ENCODE measurements around the gene SC5D. TPM values are rescaled to one million over a fixed set of nuclear protein-coding genes. Genes with fewer than 3 reads are reported as not detected.

Gene SC5D
- total and polyA plus RNA-seq, 2 of the 4 experiments (the other 2 are of a cell fraction): 21.3 to 21.7 TPM

GRCh38 chr11:121246021-121246768, 46.4 kb upstream of the SC5D start:
- no peak overlapping the region for H3K4ac ChIP-seq (ENCODE audit: low read depth, low read length)
- no peak overlapping the region for H4K91ac ChIP-seq (ENCODE audit: insufficient read depth, low read depth, low read length)
- in situ Hi-C loops (cut with MboI; ENCODE audit: low sequenced_read_pairs) (no loop called here), dilution Hi-C loops (cut with HindIII; ENCODE audit: low sequenced_read_pairs, unreplicated experiment) (no loop called here), intact Hi-C loops (cut with micrococcal nuclease) (loop anchor here (5.0 kb wide), 1 partner anchor 1261 kb away; no protein-coding TSS in a partner anchor)
- no peak overlapping the region for H3K56ac ChIP-seq (ENCODE audit: extremely low read depth, insufficient read depth, low read length)
- no peak overlapping the region for H2AK5ac ChIP-seq (ENCODE audit: low read depth, low read length)
- H4K20me1 ChIP-seq (ENCODE audit: insufficient read depth, low read length): no peaks in the 10 kb centered on the region
- H3K79me1 ChIP-seq (ENCODE audit: low read depth in 1 of 2, low read length in 2 of 2): no peaks in the 10 kb centered on the region
- DNase-seq (no peak), ATAC-seq (ENCODE audit: low read depth) (no peak)
- no peak overlapping the region for H3K4me2 ChIP-seq (ENCODE audit: low read depth, low read length)
- no peak overlapping the region for H2BK20ac ChIP-seq (ENCODE audit: low read depth, low read length)
- H2BK15ac ChIP-seq (ENCODE audit: low read depth, low read length): no peak overlapping the region
- H3K4me3 ChIP-seq (ENCODE audit: insufficient read depth, low read depth, low read length): no peak overlapping the region
- H4K8ac ChIP-seq (ENCODE audit: low read depth in 2 of 2, low read length in 2 of 2): no peak overlapping the region
- H2AFZ ChIP-seq (replicated peaks; ENCODE audit: low read length, poor library complexity): no peak overlapping the region
- no peak overlapping the region for H3K27ac ChIP-seq (ENCODE audit: insufficient read depth, low read length)
- no peak overlapping the region for H3K18ac ChIP-seq (ENCODE audit: low read depth, low read length)
- H3K9me1 ChIP-seq (ENCODE audit: insufficient read depth, low read length): no peaks in the 10 kb centered on the region
- H3K36me3 ChIP-seq (ENCODE audit: control insufficient read depth, insufficient read depth, low read length): no peaks in the 10 kb centered on the region
- ChIA-PET POLR2A (ENCODE audit: unreplicated experiment) (no interaction called here), CTCF (interaction anchor here (0.6 kb wide), 1 partner anchor 1259 kb away, joined by 3 read pairs; no protein-coding TSS in a partner anchor)
- BruUV-seq (replicated peaks): no TSS peak
- no peak overlapping the region for H3K23ac ChIP-seq (ENCODE audit: low read depth, low read length)
- H3K4me1 ChIP-seq (ENCODE audit: control insufficient read depth, insufficient read depth, low read length): no peaks in the 10 kb centered on the region; the same call in 1 of the 2 replicates
- no peak overlapping the region for H2AK9ac ChIP-seq (replicated peaks; ENCODE audit: low read depth, low read length, poor library complexity)
- no peaks in the 10 kb centered on the region; the same call in none of the 2 replicates for H3K27me3 ChIP-seq (ENCODE audit: control insufficient read depth, insufficient read depth, low read length)
- no peak overlapping the region for H2BK120ac ChIP-seq (ENCODE audit: low read depth, low read length)
- no peak overlapping the region for H4K5ac ChIP-seq (ENCODE audit: low read depth, low read length)
- H3K9ac ChIP-seq (ENCODE audit: low read depth, low read length): no peak overlapping the region
- no peaks in the 10 kb centered on the region for H3K9me3 ChIP-seq (ENCODE audit: control insufficient read depth, insufficient read depth, low read length)
- no peak overlapping the region for H2BK5ac ChIP-seq (ENCODE audit: low read depth, low read length, poor library complexity, severe bottlenecking)
- 90% methylated on average over 8 of the region's 23 CpGs; no CpG with 5 or more reads in 1 of the 2 experiments for WGBS, 2 experiments (ENCODE audit: extremely low coverage in 2 of 2, insufficient read length in 1 of 2)
- no peak overlapping the region for H3K14ac ChIP-seq (replicated peaks; ENCODE audit: low read depth, low read length)
- TF ChIP-seq MXI1 (IDR thresholded peaks at IDR 0.05; ENCODE audit: borderline replicate concordance, low read depth, low read length): no peak
- no peak for TF ChIP-seq MAZ (IDR thresholded peaks at IDR 0.05; ENCODE audit: borderline replicate concordance, low read depth, low read length)
- no peak for TF ChIP-seq ELK1 (IDR thresholded peaks at IDR 0.05; ENCODE audit: borderline replicate concordance, low read depth, low read length)
- no peak for TF ChIP-seq RFX5 (IDR thresholded peaks at IDR 0.05; ENCODE audit: low read depth, low read length)
- TF ChIP-seq RCOR1 (IDR thresholded peaks at IDR 0.05; ENCODE audit: insufficient replicate concordance, low read length): no peak
- TF ChIP-seq RAD21 (IDR thresholded peaks at IDR 0.05; ENCODE audit: low read length): no peak
- no peak for TF ChIP-seq SMC3 (IDR thresholded peaks at IDR 0.05; ENCODE audit: low read depth, low read length)
- TF ChIP-seq CTCF (conservative IDR thresholded peaks at IDR 0.05; ENCODE audit: low read depth, low read length): no peak
- no peak for TF ChIP-seq NFE2L2 (IDR thresholded peaks at IDR 0.05; ENCODE audit: low read depth, low read length)
- no peak for TF ChIP-seq BHLHE40 (IDR thresholded peaks at IDR 0.05; ENCODE audit: low read depth, low read length)
- no peak for TF ChIP-seq CHD1 (IDR thresholded peaks at IDR 0.05; ENCODE audit: low read depth, low read length)
- TF ChIP-seq, protein P1, sequence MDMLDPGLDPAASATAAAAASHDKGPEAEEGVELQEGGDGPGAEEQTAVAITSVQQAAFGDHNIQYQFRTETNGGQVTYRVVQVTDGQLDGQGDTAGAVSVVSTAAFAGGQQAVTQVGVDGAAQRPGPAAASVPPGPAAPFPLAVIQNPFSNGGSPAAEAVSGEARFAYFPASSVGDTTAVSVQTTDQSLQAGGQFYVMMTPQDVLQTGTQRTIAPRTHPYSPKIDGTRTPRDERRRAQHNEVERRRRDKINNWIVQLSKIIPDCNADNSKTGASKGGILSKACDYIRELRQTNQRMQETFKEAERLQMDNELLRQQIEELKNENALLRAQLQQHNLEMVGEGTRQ (IDR thresholded peaks at IDR 0.05; ENCODE audit: low read depth, low read length): no peak
- no peak for TF ChIP-seq FOS (IDR thresholded peaks at IDR 0.05; ENCODE audit: low read depth, low read length)
- TF ChIP-seq POLR2A (IDR thresholded peaks at IDR 0.05; ENCODE audit: low read depth, low read length): no peak
- no peak for TF ChIP-seq MAFK (IDR thresholded peaks at IDR 0.05; ENCODE audit: low read depth, low read length)
